Neural cell (in vitro differentiated cells): ENCODE results near the gene GAPDHS. TPM values are rescaled to one million over a fixed set of nuclear protein-coding genes. Genes with fewer than 3 reads are reported as not detected.

Experiments
- H2AFZ ChIP-seq: fragments of 200-600, 300-800 bp; sonication (generic), shearing (Covaris generic); 2 replicates; pipeline ENCODE4 v1.6.0; 2014; ENCODE audit warnings: low read depth, mild to moderate bottlenecking, antibody characterized with exemption, low read length, moderate library complexity
- H3F3A ChIP-seq: fragments of 200-600 bp; shearing (Covaris generic); 2 replicates; pipeline ENCODE4 v1.6.1; 2016; ENCODE audit warnings: mild to moderate bottlenecking, moderate library complexity, mixed read lengths, antibody characterized with exemption, low read length; ENCODE audit not compliant: insufficient read depth, poor library complexity, severe bottlenecking
- H3K27ac ChIP-seq: fragments of 200-600, 300-800 bp; sonication (generic), shearing (Covaris generic); 2 replicates; pipeline ENCODE4 v1.5.1; 2014; ENCODE audit warnings: mild to moderate bottlenecking, low read length, moderate library complexity
- H3K27me3 ChIP-seq: fragments of 300-800, 200-600 bp; sonication (generic), shearing (Covaris generic); 2 replicates; pipeline ENCODE4 v1.6.0; 2014; ENCODE audit warnings: mild to moderate bottlenecking, low read depth, low read length, moderate library complexity; ENCODE audit not compliant: insufficient read depth
- H3K36me3 ChIP-seq: fragments of 300-800, 200-600 bp; sonication (generic), shearing (Covaris generic); 2 replicates; pipeline ENCODE4 v1.5.1; 2014; ENCODE audit warnings: mild to moderate bottlenecking, antibody characterized with exemption, low read length, moderate library complexity; ENCODE audit not compliant: insufficient read depth
- H3K4me2 ChIP-seq: fragments of 300-800, 200-600 bp; sonication (generic), shearing (Covaris generic); 2 replicates; pipeline ENCODE4 v1.6.0; 2014; ENCODE audit warnings: mild to moderate bottlenecking, low read length
- H3K4me3 ChIP-seq: fragments of 300-800, 200-600 bp; sonication (generic), shearing (Covaris generic); 2 replicates; pipeline ENCODE4 v1.5.1; 2014; ENCODE audit warnings: mild to moderate bottlenecking, low read length, moderate library complexity
- H3K79me2 ChIP-seq: fragments of 200-600 bp; shearing (Covaris generic); replicated peaks from 2 replicates; pipeline ENCODE4 v1.6.0; 2014; ENCODE audit warnings: mild to moderate bottlenecking, low read length, moderate library complexity; ENCODE audit not compliant: insufficient read depth
- H3K9ac ChIP-seq: fragments of 300-800, 200-600 bp; sonication (generic), shearing (Covaris generic); 2 replicates; pipeline ENCODE4 v1.6.1; 2016; ENCODE audit warnings: mild to moderate bottlenecking, low read length, mixed read lengths
- H3K9me2 ChIP-seq: fragments of 200-600 bp; shearing (Covaris generic); 2 replicates; pipeline ENCODE4 v1.6.1; 2016; ENCODE audit warnings: mild to moderate bottlenecking, low read length, mixed read lengths; ENCODE audit not compliant: insufficient read depth
- H3K9me3 ChIP-seq: fragments of 200-600, 300-800 bp; sonication (generic), shearing (Covaris generic); 2 replicates; pipeline ENCODE4 v1.6.1; 2016; ENCODE audit warnings: mild to moderate bottlenecking, mixed run types, low read length, moderate library complexity, mixed read lengths
- H4K20me1 ChIP-seq: fragments of 200-600 bp; shearing (Covaris generic); 2 replicates; pipeline ENCODE4 v1.6.1; 2016; ENCODE audit warnings: mild to moderate bottlenecking, mixed run types; ENCODE audit not compliant: insufficient read depth
- EP300 ChIP-seq: fragments of 450-650 bp; conservative IDR thresholded peaks from 2 replicates; pipeline ENCODE4 v1.6.1; 2014; ENCODE audit warnings: antibody characterized with exemption, mild to moderate bottlenecking, moderate library complexity; ENCODE audit not compliant: poor library complexity, severe bottlenecking
- EZH2 ChIP-seq: fragments of 200-600, 300-800 bp; shearing (Covaris generic), sonication (generic); IDR thresholded peaks from 2 replicates; pipeline ENCODE4 v1.6.1; 2014; ENCODE audit warnings: antibody characterized with exemption, low read length, borderline replicate concordance, mild to moderate bottlenecking; ENCODE audit not compliant: insufficient read depth, poor library complexity, severe bottlenecking
- MXI1 ChIP-seq: fragments of 450-650 bp; conservative IDR thresholded peaks from 2 replicates; pipeline ENCODE4 v1.6.1; 2014; ENCODE audit warnings: antibody characterized with exemption, mild to moderate bottlenecking; ENCODE audit not compliant: poor library complexity, severe bottlenecking
- POLR2AphosphoS5 ChIP-seq: IDR thresholded peaks from 2 replicates; pipeline ENCODE4 v1.6.1; 2012
- RAD21 ChIP-seq: fragments of 450-650 bp; conservative IDR thresholded peaks from 2 replicates; pipeline ENCODE4 v1.6.1; 2014; ENCODE audit warnings: antibody characterized with exemption, mild to moderate bottlenecking, moderate library complexity
- SMC3 ChIP-seq: fragments of 450-650 bp; conservative IDR thresholded peaks from 2 replicates; pipeline ENCODE4 v1.6.1; 2014; ENCODE audit warnings: antibody characterized with exemption, mild to moderate bottlenecking, moderate library complexity; ENCODE audit not compliant: poor library complexity
- TAF1 ChIP-seq: IDR thresholded peaks from 2 replicates; pipeline ENCODE4 v1.6.1; 2012; ENCODE audit warnings: low read depth
- polyA plus RNA-seq: library from polyadenylated mRNA; depleted of rRNA; stranded (reverse); fragments of >200 nt; gene quantifications from 2 replicates; pipeline ENCODE4 v1.2.3, GENCODE V29; 2014
- TF ChIP-seq, protein P1 (sequence below): IDR thresholded peaks from 2 replicates; pipeline ENCODE4 v1.6.1; 2012; ENCODE audit warnings: borderline replicate concordance
- TF ChIP-seq, protein P2 (sequence below): fragments of 450-650 bp; IDR thresholded peaks from 2 replicates; pipeline ENCODE4 v1.5.1; 2014; ENCODE audit warnings: antibody characterized with exemption, mild to moderate bottlenecking, moderate library complexity; ENCODE audit not compliant: poor library complexity, severe bottlenecking

GAPDHS gene
- polyA plus RNA-seq, 1 donor from 2014 or later, result not detected

DNA sequence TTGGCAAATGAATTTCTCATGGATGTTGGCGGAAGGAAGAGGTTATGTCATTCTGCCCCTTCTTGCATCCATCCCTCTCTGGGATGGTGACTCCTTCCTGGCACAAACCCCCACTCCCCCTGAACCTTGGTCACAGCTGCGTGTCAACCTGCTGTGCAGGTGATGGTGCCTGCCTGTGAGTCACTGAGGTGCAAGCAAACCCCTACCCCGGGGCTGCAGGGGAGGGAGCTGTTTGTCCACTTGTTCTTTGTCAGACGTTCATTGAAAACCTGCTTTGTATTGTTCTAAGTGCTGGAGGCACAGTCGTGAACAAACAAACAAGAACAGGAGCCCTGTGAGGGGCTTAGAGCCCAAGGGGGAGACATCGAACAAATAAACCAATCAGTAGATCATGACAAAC is 2.0 kb upstream of the GAPDHS start:
- Histone ChIP-seq H3K9ac (no peak overlapping the region), H3K36me3 (no peaks in the 10 kb centered on the region), H3K4me2 (no peak overlapping the region), H3K4me3 (no peak overlapping the region), H3K9me2 (no peaks in the 10 kb centered on the region), H3F3A (no peaks in the 10 kb centered on the region), H3K79me2 (no peaks in the 10 kb centered on the region), H3K27ac (no peak overlapping the region), H4K20me1 (no peaks in the 10 kb centered on the region), H3K27me3 (no peaks in the 10 kb centered on the region), H3K9me3 (no peaks in the 10 kb centered on the region), H2AFZ (no peak overlapping the region)
- TF ChIP-seq, protein P1, sequence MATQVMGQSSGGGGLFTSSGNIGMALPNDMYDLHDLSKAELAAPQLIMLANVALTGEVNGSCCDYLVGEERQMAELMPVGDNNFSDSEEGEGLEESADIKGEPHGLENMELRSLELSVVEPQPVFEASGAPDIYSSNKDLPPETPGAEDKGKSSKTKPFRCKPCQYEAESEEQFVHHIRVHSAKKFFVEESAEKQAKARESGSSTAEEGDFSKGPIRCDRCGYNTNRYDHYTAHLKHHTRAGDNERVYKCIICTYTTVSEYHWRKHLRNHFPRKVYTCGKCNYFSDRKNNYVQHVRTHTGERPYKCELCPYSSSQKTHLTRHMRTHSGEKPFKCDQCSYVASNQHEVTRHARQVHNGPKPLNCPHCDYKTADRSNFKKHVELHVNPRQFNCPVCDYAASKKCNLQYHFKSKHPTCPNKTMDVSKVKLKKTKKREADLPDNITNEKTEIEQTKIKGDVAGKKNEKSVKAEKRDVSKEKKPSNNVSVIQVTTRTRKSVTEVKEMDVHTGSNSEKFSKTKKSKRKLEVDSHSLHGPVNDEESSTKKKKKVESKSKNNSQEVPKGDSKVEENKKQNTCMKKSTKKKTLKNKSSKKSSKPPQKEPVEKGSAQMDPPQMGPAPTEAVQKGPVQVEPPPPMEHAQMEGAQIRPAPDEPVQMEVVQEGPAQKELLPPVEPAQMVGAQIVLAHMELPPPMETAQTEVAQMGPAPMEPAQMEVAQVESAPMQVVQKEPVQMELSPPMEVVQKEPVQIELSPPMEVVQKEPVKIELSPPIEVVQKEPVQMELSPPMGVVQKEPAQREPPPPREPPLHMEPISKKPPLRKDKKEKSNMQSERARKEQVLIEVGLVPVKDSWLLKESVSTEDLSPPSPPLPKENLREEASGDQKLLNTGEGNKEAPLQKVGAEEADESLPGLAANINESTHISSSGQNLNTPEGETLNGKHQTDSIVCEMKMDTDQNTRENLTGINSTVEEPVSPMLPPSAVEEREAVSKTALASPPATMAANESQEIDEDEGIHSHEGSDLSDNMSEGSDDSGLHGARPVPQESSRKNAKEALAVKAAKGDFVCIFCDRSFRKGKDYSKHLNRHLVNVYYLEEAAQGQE, result no peak
- no peak for TF ChIP-seq EP300
- no peak for TF ChIP-seq RAD21

DNA sequence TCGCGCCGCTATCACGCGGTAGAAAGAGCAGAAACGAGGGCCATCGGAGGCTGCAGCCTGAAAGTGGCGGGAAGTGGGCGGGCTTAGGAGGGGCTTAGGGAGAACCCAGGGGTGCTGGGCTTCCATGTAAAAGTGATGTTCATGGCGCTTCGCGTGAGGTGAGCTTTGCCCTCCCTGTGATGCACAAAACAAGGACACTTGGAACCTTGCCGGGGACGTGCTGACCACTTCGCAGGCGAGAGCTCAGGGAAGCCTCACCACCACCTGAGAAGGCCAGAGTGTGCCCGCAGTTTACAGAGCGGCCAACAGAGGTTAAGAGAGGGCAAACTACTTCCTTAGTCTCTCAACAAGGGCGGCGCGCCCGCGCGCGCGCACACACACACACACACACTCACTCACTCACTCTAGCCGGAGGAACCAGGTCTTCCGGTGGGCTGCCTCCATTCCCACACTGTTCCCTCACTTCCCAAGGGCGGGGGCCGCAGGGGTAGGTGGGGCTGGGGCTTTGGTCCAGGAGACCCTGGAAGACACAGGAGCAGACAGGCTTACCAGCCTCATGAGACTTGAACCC is 651 bp downstream of the GAPDHS start:
- Histone ChIP-seq H3K9me3 (no peaks in the 10 kb centered on the region), H3K9ac (no peak overlapping the region), H3K9me2 (no peaks in the 10 kb centered on the region), H4K20me1 (no peaks in the 10 kb centered on the region), H3K4me3 (no peak overlapping the region), H3K4me2 (no peak overlapping the region), H3F3A (no peaks in the 10 kb centered on the region), H3K79me2 (no peaks in the 10 kb centered on the region), H3K36me3 (no peaks in the 10 kb centered on the region), H2AFZ (no peak overlapping the region), H3K27me3 (no peaks in the 10 kb centered on the region), H3K27ac (no peak overlapping the region)
- TF ChIP-seq MXI1 (no peak), SMC3 (no peak), EZH2 (no peak), POLR2AphosphoS5 (no peak), EP300 (no peak), RAD21 (no peak), TAF1 (no peak)
- TF ChIP-seq, protein P2, sequence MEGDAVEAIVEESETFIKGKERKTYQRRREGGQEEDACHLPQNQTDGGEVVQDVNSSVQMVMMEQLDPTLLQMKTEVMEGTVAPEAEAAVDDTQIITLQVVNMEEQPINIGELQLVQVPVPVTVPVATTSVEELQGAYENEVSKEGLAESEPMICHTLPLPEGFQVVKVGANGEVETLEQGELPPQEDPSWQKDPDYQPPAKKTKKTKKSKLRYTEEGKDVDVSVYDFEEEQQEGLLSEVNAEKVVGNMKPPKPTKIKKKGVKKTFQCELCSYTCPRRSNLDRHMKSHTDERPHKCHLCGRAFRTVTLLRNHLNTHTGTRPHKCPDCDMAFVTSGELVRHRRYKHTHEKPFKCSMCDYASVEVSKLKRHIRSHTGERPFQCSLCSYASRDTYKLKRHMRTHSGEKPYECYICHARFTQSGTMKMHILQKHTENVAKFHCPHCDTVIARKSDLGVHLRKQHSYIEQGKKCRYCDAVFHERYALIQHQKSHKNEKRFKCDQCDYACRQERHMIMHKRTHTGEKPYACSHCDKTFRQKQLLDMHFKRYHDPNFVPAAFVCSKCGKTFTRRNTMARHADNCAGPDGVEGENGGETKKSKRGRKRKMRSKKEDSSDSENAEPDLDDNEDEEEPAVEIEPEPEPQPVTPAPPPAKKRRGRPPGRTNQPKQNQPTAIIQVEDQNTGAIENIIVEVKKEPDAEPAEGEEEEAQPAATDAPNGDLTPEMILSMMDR, result no peak
- TF ChIP-seq, protein P1, result no peak
